ENCODE measurements around the gene SORCS1. TPM values are rescaled to one million over a fixed set of nuclear protein-coding genes. Genes with fewer than 3 reads are reported as not detected.

SORCS1 gene
- polyA plus RNA-seq, 3 donors = 0.09 TPM; not detected in 2

GRCh38 chr10:106777841-106778240 is 386.7 kb downstream of the SORCS1 start:
- Histone ChIP-seq H3K4me2 (replicated peaks; ENCODE audit: extremely low read depth, low read length, poor library complexity, severe bottlenecking) (no peak overlapping the region), H3K79me2 (ENCODE audit: insufficient read depth, low read length) (no peaks in the 10 kb centered on the region), H3K9me3 (replicated peaks in 1 of 2; ENCODE audit: control insufficient read depth in 1 of 2, insufficient read depth in 1 of 2, low read length in 2 of 2) (no peaks in the 10 kb centered on the region), H3K4me1 (ENCODE audit: control insufficient read depth in 1 of 2, insufficient read depth in 2 of 2, low read length in 2 of 2) (no peaks in the 10 kb centered on the region), H3K9ac (ENCODE audit: insufficient read depth, low read length, poor library complexity, severe bottlenecking) (no peak overlapping the region), H3K36me3 (replicated peaks in 1 of 2; ENCODE audit: control insufficient read depth in 1 of 2, insufficient read depth in 2 of 2, low read length in 2 of 2) (no peaks in the 10 kb centered on the region), H3K27me3 (ENCODE audit: control insufficient read depth in 2 of 2, insufficient read depth in 2 of 2, low read length in 2 of 2) (no peaks in the 10 kb centered on the region), H2AFZ (ENCODE audit: insufficient read depth, low read depth, low read length, poor library complexity, severe bottlenecking) (no peak overlapping the region), H3K4me3 (replicated peaks in 1 of 3; ENCODE audit: low read depth in 2 of 3, low read length in 3 of 3) (no peak overlapping the region), H3K27ac (ENCODE audit: low read depth in 1 of 2, low read length in 2 of 2) (no peak overlapping the region), H4K20me1 (ENCODE audit: insufficient read depth, low read length) (no peaks in the 10 kb centered on the region)
- no CpG with 5 or more reads among the region's 1 CpG for WGBS (ENCODE audit: insufficient coverage)
- Mint-ChIP-seq H3K27me3 (ENCODE audit: low read depth in 3 of 3) (peaks cover 2 to 4% (median 3%) of the 10 kb centered on the region in 3 donors), H3K4me1 (no peaks in the 10 kb centered on the region), H3K4me3 (no peak overlapping the region), H3K27ac (no peak overlapping the region), H3K9me3 (peaks cover 0 to 7% (median 0%) of the 10 kb centered on the region in 7 donors), H3K36me3 (no peaks in the 10 kb centered on the region)
- intact Hi-C loops (cut with micrococcal nuclease) = no loop called here
- no peak for TF ChIP-seq CTCF (IDR thresholded peaks at IDR 0.05)
- no peak for DNase-seq

GRCh38 chr10:106775127-106775526 is 389.4 kb downstream of the SORCS1 start:
- Histone ChIP-seq H3K36me3 (replicated peaks in 1 of 2; ENCODE audit: control insufficient read depth in 1 of 2, insufficient read depth in 2 of 2, low read length in 2 of 2) (no peaks in the 10 kb centered on the region), H3K4me2 (replicated peaks; ENCODE audit: extremely low read depth, low read length, poor library complexity, severe bottlenecking) (no peak overlapping the region), H3K27me3 (ENCODE audit: control insufficient read depth in 2 of 2, insufficient read depth in 2 of 2, low read length in 2 of 2) (no peaks in the 10 kb centered on the region), H3K79me2 (ENCODE audit: insufficient read depth, low read length) (no peaks in the 10 kb centered on the region), H3K27ac (ENCODE audit: low read depth in 1 of 2, low read length in 2 of 2) (no peak overlapping the region), H4K20me1 (ENCODE audit: insufficient read depth, low read length) (no peaks in the 10 kb centered on the region), H3K4me1 (ENCODE audit: control insufficient read depth in 1 of 2, insufficient read depth in 2 of 2, low read length in 2 of 2) (no peaks in the 10 kb centered on the region), H3K9me3 (replicated peaks in 1 of 2; ENCODE audit: control insufficient read depth in 1 of 2, insufficient read depth in 1 of 2, low read length in 2 of 2) (no peaks in the 10 kb centered on the region), H3K4me3 (replicated peaks in 1 of 3; ENCODE audit: low read depth in 2 of 3, low read length in 3 of 3) (no peak overlapping the region), H2AFZ (ENCODE audit: insufficient read depth, low read depth, low read length, poor library complexity, severe bottlenecking) (no peak overlapping the region), H3K9ac (ENCODE audit: insufficient read depth, low read length, poor library complexity, severe bottlenecking) (no peak overlapping the region)
- WGBS (ENCODE audit: insufficient coverage) = 93% methylated on average over 2 of the region's 4 CpGs
- DNase-seq = no peak
- Mint-ChIP-seq H3K36me3 (no peaks in the 10 kb centered on the region), H3K4me1 (no peaks in the 10 kb centered on the region), H3K9me3 (peaks cover 0 to 3% (median 0%) of the 10 kb centered on the region in 7 donors), H3K27me3 (ENCODE audit: low read depth in 3 of 3) (peaks cover 0 to 6% (median 3%) of the 10 kb centered on the region in 3 donors), H3K4me3 (no peak overlapping the region), H3K27ac (no peak overlapping the region)
- intact Hi-C loops (cut with micrococcal nuclease) = no loop called here
- no peak for TF ChIP-seq CTCF (IDR thresholded peaks at IDR 0.05)

Data from CD14-positive monocyte (primary cell).